ENCODE measurements around the gene ANKS1B. TPM values are rescaled to one million over a fixed set of nuclear protein-coding genes. Genes with fewer than 3 reads are reported as not detected.

ANKS1B gene
- total RNA-seq, 4 donors from 2014 or later = 34.5 to 81.9 (median 71.1) TPM

GRCh38 chr12:98698603-98699463 lies 1285.9 kb downstream of the ANKS1B start:
- TF ChIP-seq POLR2A (IDR thresholded peaks at IDR 0.05) (no peak), CTCF (IDR thresholded peaks at IDR 0.05) (peak in 5 of 6 experiments; percentile 23 to 65 (median 47))
- 33 to 41% methylated on average over 6 of the region's 6 CpGs for WGBS, 2 donors
- peak; percentile 52 to 66 for DNase-seq
- Histone ChIP-seq H3K27me3 (no peaks in the 10 kb centered on the region), H3K36me3 (no peaks in the 10 kb centered on the region), H3K4me1 (no peaks in the 10 kb centered on the region), H3K9me3 (no peaks in the 10 kb centered on the region), H3K27ac (no peak overlapping the region), H3K4me3 (replicated peaks in 1 of 3) (no peak overlapping the region)
- intact Hi-C loops (cut with DNase I) = no loop called here

- intact Hi-C loops (cut with DNase I) = no loop called here
- H3K36me3 ChIP-seq = no peaks in the 10 kb centered on the region
- H3K4me1 ChIP-seq = no peaks in the 10 kb centered on the region
- WGBS, 2 donors = 95 to 97% methylated on average over 2 of the region's 2 CpGs
- H3K27me3 ChIP-seq = no peaks in the 10 kb centered on the region
- no peak for TF ChIP-seq CTCF (IDR thresholded peaks at IDR 0.05)
- TF ChIP-seq POLR2A (IDR thresholded peaks at IDR 0.05) = no peak
- no peak overlapping the region for H3K4me3 ChIP-seq (replicated peaks in 1 of 3)
- no peak overlapping the region for H3K27ac ChIP-seq
- H3K9me3 ChIP-seq = no peaks in the 10 kb centered on the region
- DNase-seq = no peak
Observed at GRCh38 chr12:98697209-98697608, 1287.5 kb downstream of the ANKS1B start.

GRCh38 chr12:98696036-98696646 lies 1288.6 kb downstream of the ANKS1B start:
- no peaks in the 10 kb centered on the region for H3K27me3 ChIP-seq
- H3K9me3 ChIP-seq = no peaks in the 10 kb centered on the region
- 84 to 85% methylated on average over 8 of the region's 8 CpGs for WGBS, 2 donors
- no peak overlapping the region for H3K4me3 ChIP-seq (replicated peaks in 1 of 3)
- TF ChIP-seq POLR2A (IDR thresholded peaks at IDR 0.05) (no peak), CTCF (IDR thresholded peaks at IDR 0.05) (no peak)
- H3K27ac ChIP-seq = no peak overlapping the region
- no peaks in the 10 kb centered on the region for H3K4me1 ChIP-seq
- no peak for DNase-seq
- no peaks in the 10 kb centered on the region for H3K36me3 ChIP-seq
- intact Hi-C loops (cut with DNase I) = no loop called here

GRCh38 chr12:98691351-98691750 lies 1293.4 kb downstream of the ANKS1B start:
- Histone ChIP-seq H3K9me3 (no peaks in the 10 kb centered on the region), H3K36me3 (peaks cover 0 to 9% of the 10 kb centered on the region in 2 donors)
- intact Hi-C loops (cut with DNase I) = no loop called here

More at GRCh38 chr12:98691351-98691750, 1293.4 kb downstream of the ANKS1B start:
- H3K27me3 ChIP-seq = no peaks in the 10 kb centered on the region
- no peaks in the 10 kb centered on the region for H3K4me1 ChIP-seq
- TF ChIP-seq CTCF (IDR thresholded peaks at IDR 0.05) (no peak), POLR2A (IDR thresholded peaks at IDR 0.05) (no peak)
- no peak for DNase-seq
- H3K27ac ChIP-seq = no peak overlapping the region
- H3K4me3 ChIP-seq (replicated peaks in 1 of 3) = no peak overlapping the region

All from thyroid gland (tissue), 4 donors.